TTC549 (cell line): ENCODE data around the gene TPM1.

Source experiments
- FAIRE-seq: peaks from 2 replicates; lab custom pipeline; 2012; peaks lifted over from hg19 to GRCh38; lab: Jason Lieb, UNC

Gene TPM1

DNA sequence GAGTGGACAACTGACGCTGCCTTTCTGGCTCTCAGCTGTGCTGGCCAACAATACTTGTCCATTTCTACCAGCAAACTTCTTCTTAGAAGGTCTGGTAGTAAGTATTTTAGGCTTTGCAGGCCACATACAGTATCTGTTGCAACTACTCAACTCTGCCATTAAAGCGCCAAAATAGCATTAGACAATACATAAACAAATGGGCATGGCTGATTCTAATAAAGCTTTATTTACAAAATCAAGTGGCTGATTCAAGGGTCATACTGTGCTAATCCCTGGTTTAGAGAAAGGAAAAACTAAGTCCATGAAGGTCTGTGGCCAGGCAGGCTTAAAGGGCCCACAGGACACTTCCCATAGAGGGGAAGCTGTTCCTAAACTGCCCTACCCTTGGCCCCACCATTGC, 26.3 kb upstream of the TPM1 start:
- FAIRE-seq: no peak

DNA sequence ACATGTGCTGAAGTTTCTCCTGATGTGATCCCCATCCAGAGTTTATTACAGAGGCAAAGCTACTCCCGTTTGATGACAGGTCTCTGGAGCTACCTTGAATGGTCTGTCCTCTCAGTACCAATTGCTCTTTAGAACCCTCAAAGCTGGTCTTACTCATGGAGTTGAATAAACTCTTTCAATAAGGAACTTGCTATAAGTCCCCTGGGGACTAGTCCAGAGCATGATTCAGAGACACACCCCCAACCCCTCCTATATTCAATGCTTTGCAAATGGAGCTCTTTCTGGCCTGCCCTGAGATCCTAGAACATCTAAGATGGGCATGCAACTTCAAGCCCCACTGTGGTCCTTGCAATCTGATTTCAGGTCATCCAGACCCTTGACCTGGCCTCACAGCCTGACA, 23.9 kb upstream of the TPM1 start:
- FAIRE-seq: no peak

GRCh38 chr15:63019511-63020109, 22.9 kb upstream of the TPM1 start:
- no peak for FAIRE-seq

DNA sequence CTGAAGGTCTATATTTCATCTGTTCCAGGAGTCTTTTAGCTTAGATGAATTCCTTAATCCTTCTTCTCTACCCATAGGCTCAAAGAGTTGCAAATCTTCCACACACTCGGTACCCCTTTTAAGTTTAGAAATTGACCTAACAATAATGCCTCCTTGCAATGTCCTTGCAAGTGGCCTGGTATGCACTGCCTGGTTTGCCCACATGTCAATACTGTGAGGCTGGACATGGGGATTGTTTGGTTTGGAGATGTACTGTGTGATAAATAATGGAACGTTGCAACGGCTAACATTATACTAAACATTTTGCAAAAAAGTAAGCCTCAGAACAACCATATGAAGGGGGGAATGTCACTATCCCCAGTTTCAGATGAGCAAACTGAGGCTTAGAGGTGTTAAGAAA, 22.4 kb upstream of the TPM1 start:
- FAIRE-seq: no peak

- no peak for FAIRE-seq
These were observed 21.7 kb upstream of the TPM1 start for GRCh38 chr15:63020759-63021430.

DNA sequence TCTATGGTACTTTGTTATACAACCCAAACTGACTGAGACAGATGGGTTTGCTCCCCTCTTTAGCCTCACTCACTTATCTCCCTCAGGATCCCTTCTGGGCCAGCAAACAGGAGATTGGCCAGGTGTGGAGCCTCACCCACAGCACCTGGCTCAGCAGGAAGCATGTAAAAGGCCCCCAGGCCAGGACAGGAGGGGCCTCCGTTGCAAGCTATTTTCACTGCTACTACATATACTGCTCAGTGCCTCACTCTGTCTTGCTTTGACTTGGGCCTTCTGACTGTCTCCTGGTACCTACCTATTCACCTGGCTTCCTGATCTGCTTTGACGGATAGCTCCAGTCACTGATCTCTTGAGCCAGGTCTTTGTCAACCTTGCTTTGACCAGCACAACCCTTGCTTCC, 20.4 kb upstream of the TPM1 start:
- no peak for FAIRE-seq

DNA sequence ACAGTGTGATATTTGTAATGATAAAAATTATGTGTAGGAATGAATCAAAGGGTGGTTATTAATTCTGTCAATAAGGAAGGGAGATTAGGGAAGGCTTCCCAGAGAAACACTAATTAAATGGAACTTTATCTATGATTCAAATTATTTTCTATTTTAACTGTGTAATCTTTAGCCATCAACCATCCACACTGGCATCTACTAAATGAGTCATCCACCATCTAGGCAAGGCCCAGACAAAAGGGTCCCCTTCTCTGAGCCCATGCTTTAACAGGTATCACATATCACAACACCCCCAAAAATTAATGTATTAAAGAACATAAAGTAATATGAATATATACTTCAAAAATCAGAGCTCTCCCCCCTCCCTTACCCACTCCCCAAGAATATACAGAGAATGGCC, 19.9 kb upstream of the TPM1 start:
- FAIRE-seq: no peak

- no peak for FAIRE-seq
These were observed 19.1 kb upstream of the TPM1 start for GRCh38 chr15:63023351-63023945.

- no peak for FAIRE-seq
These were observed 17.1 kb upstream of the TPM1 start for GRCh38 chr15:63025460-63025859.

GRCh38 chr15:63027646-63028045, 14.9 kb upstream of the TPM1 start:
- no peak for FAIRE-seq

DNA sequence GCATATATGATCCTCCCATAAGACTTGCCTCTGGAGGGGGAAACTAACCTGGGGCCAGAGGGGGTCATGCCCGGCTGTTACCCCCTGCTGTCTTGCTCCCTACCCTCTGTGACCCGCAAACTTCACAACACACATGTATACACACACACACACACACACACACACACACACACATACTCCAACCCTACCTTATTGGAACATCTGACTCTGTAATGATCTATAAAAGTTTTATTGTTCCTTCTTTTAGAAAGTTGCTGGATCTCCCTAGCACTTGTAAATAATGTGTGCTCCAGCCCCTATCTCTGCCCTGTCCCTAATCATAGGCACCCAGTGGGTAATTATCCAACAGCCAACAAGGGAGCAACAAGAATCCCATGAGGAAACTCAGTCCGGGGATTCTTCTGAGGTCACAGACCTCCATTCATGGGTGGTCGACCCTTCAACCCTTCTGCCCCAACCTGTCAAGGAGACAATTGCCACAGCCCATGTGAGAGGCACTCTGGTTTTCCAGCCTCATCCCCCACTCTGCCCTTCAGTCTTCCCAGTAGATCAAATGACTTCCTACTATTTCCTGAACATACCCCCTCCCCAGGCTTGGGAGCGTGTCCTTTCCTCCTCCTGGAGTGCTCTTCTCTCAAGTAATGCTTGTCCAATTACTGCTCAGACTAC, 14.0 kb upstream of the TPM1 start:
- FAIRE-seq: no peak

- no peak for FAIRE-seq
These were observed 12.9 kb upstream of the TPM1 start for GRCh38 chr15:63029676-63030075.

DNA sequence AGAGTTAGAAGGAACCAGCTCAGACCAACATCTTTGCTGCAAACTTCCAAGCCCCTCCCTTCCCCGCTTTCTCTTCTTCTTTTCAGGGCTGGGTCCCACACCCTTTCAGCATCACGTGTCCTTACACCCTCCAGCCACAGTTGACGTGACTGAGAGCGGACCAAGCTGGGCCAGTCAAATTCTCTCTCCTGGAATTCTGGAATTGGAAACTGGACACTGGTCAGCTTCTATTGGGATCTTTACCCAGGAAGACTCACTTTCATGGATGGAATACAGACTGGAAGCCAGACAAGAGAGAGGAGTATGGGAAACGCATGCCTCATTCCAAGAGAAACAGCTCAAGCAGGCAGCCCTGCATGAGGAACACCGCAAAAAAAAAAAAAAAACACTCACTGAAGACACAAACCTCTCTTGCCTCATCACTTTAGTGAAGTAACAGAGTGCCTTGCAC, 12.4 kb upstream of the TPM1 start:
- no peak for FAIRE-seq

DNA sequence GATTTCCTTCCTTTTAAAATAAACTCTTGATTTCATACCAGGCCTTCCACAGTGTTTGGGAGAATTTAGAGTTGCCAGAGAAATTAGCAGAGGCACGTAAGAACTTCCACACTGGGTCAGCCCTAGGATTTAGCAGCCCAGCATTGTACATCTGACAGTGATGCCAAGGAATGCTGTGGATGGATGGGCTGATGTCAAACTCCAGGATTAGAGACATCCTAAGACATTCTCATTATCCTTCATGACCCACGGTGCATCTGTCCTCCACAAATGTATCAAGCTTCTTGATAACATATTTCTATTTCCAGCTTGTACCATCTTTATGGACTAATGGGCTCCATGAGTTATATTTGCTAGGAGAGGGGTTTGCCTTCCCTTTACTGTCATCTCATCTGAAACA, 8.0 kb upstream of the TPM1 start:
- no peak for FAIRE-seq

DNA sequence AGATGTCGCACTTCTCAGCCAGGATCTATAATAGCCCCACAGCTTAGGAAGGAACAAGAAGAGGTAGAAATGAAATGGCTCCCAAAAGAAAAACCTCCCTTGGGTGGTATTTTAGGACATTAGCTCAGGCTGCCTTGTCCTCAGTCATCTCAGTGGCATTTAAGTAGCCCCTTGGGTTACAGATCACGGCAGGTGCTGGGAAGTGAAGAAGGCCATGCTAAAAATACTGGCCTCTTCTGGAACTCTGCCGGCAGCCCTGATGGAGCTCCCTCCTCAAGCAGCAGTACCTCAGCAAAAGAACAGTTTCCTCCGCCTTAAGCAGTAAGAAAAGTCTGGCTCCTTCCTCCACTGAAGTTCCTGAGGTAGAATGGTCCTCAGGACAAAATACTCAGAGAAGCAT, 7.3 kb upstream of the TPM1 start:
- FAIRE-seq: no peak

- FAIRE-seq: no peak
These were observed 6.6 kb upstream of the TPM1 start for GRCh38 chr15:63035977-63036376.

DNA sequence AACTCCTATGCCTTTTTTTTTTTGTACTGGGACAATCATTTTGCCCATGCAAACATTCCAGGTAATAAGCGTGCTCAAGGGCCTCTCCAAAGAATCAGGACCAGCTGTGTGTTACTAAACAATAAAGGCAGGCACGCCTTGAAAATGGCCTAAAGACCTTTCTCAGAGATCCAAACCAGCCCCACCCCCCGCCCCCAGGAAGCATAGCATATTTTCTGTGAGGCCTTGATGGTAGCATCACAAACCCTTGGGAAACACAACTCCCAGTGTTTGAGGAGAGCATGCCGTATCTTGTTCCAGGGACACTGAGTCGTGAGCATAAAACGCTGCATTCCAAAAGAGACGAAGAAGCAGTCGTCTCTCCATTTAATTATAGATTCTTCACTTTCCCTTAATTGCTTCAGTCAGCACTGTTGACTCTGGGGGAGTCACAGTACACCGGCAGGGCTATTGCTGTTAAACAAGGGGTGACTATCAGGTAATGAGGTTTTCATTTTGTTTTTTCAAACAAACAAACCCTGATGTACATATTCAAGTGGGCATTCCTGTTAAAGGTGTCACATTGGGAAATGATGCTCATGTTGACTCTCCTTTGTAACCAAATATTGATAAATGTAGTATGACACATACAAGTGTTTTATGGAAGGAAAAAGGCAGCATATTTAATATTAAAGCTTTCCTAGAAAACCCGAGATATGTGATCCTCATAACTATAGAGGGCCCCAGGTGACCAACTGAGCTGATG, 4.4 kb upstream of the TPM1 start:
- FAIRE-seq: peak; percentile 9

GRCh38 chr15:63038926-63039673, 3.4 kb upstream of the TPM1 start:
- no peak for FAIRE-seq

DNA sequence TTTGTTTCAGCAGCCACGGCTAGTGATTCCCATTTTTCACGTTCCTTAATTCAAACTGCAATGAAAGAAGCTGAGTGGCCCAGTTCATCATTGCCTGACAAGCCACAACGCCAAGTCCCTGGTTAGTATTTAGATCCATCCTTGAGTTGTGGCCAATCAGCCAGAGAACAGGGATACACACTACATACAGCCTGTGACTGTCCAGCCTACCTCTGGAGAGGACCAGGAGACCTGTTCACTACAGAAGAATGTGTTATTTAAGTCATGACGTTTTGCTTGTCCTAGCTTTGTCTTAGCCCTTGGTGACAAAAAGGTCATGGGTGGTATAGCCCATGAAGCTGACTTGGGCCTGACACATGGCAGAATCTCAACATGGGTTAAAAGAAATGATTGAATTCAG, 2.7 kb upstream of the TPM1 start:
- no peak for FAIRE-seq

GRCh38 chr15:63040509-63040908, 2.0 kb upstream of the TPM1 start:
- FAIRE-seq: no peak

DNA sequence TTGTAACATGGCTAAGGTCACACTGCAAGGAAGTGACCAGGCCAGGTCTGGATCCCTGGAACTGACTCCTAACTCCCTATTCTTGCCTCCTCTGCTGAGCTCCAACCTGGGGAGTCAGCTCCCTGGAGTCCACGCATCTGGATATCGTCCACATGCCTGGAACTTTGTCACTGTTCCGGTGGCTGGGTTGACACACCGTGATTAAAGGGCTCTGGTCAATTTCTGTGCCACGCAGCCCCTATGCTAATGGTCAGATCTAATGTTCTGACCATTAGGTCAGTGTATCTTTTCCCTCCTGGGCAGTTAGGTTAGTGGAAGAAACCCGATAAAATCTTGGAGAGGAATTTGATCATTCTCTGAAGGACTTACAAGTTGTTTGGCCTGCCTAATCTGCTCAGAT, 1.6 kb upstream of the TPM1 start:
- no peak for FAIRE-seq

DNA sequence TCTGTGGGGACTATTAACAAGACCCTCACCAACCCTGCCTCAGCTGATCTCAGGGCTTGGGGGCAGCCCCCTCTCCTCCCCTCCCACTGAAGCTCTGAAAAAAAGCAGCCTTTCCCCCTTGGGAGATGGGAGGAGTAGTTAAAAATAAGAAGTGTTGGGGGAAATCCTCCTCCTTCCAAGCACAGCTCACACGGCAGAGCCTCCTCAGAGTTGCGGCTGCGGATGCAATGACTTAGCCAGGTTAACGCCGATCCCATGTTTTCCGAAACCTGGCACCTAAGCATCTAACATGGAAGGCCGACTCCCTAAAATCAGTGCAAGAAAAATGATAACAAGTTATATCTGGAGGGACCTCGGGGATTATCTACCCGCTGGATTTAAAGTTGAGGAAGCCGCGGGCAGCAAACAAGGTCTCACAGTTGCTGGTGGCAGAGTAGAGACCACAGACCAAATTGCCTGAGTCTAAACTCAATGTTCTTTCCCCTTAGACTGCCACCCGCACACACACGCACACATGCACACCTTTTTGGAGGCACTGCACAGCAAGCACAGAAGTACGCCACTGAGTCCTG, 1.1 kb upstream of the TPM1 start:
- FAIRE-seq: no peak
